ENCODE measurements around the gene PERCC1.

PERCC1 gene

GRCh38 chr16:1481906-1482835 is 51.3 kb downstream of the PERCC1 start:
- Histone ChIP-seq H3K27me3 (ENCODE audit: control insufficient read depth, insufficient read depth, low read length) (no peaks in the 10 kb centered on the region), H3K36me3 (ENCODE audit: control insufficient read depth, insufficient read depth, low read length) (no peaks in the 10 kb centered on the region), H3K4me2 (ENCODE audit: low read length) (no peak overlapping the region), H3K4me3 (ENCODE audit: low read depth, low read length) (no peak overlapping the region), H3K79me2 (no peaks in the 10 kb centered on the region), H3K9me3 (ENCODE audit: control insufficient read depth, low read length) (no peaks in the 10 kb centered on the region), H2AFZ (no peak overlapping the region), H3K9ac (no peak overlapping the region), H3K27ac (no peak overlapping the region), H3K4me1 (no peaks in the 10 kb centered on the region)
- TF ChIP-seq, protein P1, sequence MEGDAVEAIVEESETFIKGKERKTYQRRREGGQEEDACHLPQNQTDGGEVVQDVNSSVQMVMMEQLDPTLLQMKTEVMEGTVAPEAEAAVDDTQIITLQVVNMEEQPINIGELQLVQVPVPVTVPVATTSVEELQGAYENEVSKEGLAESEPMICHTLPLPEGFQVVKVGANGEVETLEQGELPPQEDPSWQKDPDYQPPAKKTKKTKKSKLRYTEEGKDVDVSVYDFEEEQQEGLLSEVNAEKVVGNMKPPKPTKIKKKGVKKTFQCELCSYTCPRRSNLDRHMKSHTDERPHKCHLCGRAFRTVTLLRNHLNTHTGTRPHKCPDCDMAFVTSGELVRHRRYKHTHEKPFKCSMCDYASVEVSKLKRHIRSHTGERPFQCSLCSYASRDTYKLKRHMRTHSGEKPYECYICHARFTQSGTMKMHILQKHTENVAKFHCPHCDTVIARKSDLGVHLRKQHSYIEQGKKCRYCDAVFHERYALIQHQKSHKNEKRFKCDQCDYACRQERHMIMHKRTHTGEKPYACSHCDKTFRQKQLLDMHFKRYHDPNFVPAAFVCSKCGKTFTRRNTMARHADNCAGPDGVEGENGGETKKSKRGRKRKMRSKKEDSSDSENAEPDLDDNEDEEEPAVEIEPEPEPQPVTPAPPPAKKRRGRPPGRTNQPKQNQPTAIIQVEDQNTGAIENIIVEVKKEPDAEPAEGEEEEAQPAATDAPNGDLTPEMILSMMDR (IDR thresholded peaks at IDR 0.05), result no peak

Measured in parathyroid adenoma (tissue), 2 donors.